CD14-positive monocyte (primary cell): Measurements from ENCODE around the gene CDHR2. TPM values are rescaled to one million over a fixed set of nuclear protein-coding genes. Genes with fewer than 3 reads are reported as not detected.
"Not testable (repeated sequence)": the region's sequence is repeated elsewhere in the genome, so short reads cannot be mapped to it uniquely, and the experiment has no call there.

Experiments used
- DNase-seq, 3 donors: peaks; one replicate each; pipeline ENCODE4 v3.0.0-alpha.2; 2011 to 2022
- H2AFZ ChIP-seq: 2 replicates; pipeline ENCODE4 v1.6.0; 2012; ENCODE audit warnings: mild to moderate bottlenecking, low read depth, low read length, inconsistent platforms; ENCODE audit not compliant: insufficient read depth, poor library complexity, severe bottlenecking
- H3K27ac ChIP-seq, 2 donors: 1 replicate in 1 of 2; 2 replicates in 1 of 2; pipeline ENCODE4 v1.5.1; 2012 to 2013; ENCODE audit warnings: low read length in 2 of 2, control low read depth in 1 of 2, inconsistent platforms in 1 of 2, low read depth in 1 of 2, mild to moderate bottlenecking in 1 of 2
- H3K27me3 ChIP-seq, 2 donors: one replicate each; pipeline versions ENCODE4 v1.6.0 to v1.6.1; 2011 to 2013; ENCODE audit warnings: low read length in 2 of 2; ENCODE audit not compliant: control insufficient read depth in 2 of 2, insufficient read depth in 2 of 2
- H3K36me3 ChIP-seq, 2 donors: replicated peaks in 1 of 2; 1 replicate in 1 of 2; 2 replicates in 1 of 2; pipeline versions ENCODE4 v1.5.1 to v1.6.1; 2012 to 2013; ENCODE audit warnings: low read length in 2 of 2, control low read depth in 1 of 2, inconsistent platforms in 1 of 2, mild to moderate bottlenecking in 1 of 2; ENCODE audit not compliant: insufficient read depth in 2 of 2, control insufficient read depth in 1 of 2
- H3K4me1 ChIP-seq, 2 donors: 1 replicate in 1 of 2; 2 replicates in 1 of 2; pipeline versions ENCODE4 v1.5.1 to v1.6.1; 2012 to 2013; ENCODE audit warnings: low read length in 2 of 2, control low read depth in 1 of 2, inconsistent platforms in 1 of 2, mild to moderate bottlenecking in 1 of 2, moderate library complexity in 1 of 2; ENCODE audit not compliant: insufficient read depth in 2 of 2, control insufficient read depth in 1 of 2
- H3K4me2 ChIP-seq: replicated peaks from 2 replicates; pipeline ENCODE3; 2012; ENCODE audit warnings: low read length, moderate library complexity, mild to moderate bottlenecking; ENCODE audit not compliant: poor library complexity, severe bottlenecking; ENCODE audit errors: extremely low read depth
- H3K4me3 ChIP-seq, 3 experiments: fragments of 200-600 bp in 1 of 3; sonication (generic) in 1 of 3; replicated peaks in 1 of 3; 1 replicate in 2 of 3; 2 replicates in 1 of 3; pipeline ENCODE4 v1.5.1; 2011 to 2013; ENCODE audit warnings: low read length in 3 of 3, mild to moderate bottlenecking in 3 of 3, control low read depth in 2 of 3, low read depth in 2 of 3, inconsistent platforms in 1 of 3, moderate library complexity in 1 of 3
- H3K79me2 ChIP-seq: 2 replicates; pipeline ENCODE4 v1.6.0; 2012; ENCODE audit warnings: mild to moderate bottlenecking, control low read depth, inconsistent platforms, low read length, moderate library complexity; ENCODE audit not compliant: insufficient read depth
- H3K9ac ChIP-seq: 2 replicates; pipeline ENCODE4 v1.6.0; 2017; ENCODE audit warnings: low read length, mild to moderate bottlenecking; ENCODE audit not compliant: insufficient read depth, poor library complexity, severe bottlenecking
- H3K9me3 ChIP-seq, 2 donors: replicated peaks in 1 of 2; 1 replicate in 1 of 2; 2 replicates in 1 of 2; pipeline versions ENCODE4 v1.5.1 to v1.6.1; 2012 to 2013; ENCODE audit warnings: low read length in 2 of 2, control low read depth in 1 of 2; ENCODE audit not compliant: control insufficient read depth in 1 of 2, insufficient read depth in 1 of 2
- H4K20me1 ChIP-seq: 2 replicates; pipeline ENCODE4 v1.6.0; 2012; ENCODE audit warnings: mild to moderate bottlenecking, low read length, control low read depth, moderate library complexity; ENCODE audit not compliant: insufficient read depth
- H3K27ac Mint-ChIP-seq, 7 donors: one replicate each; pipeline ENCODE4 v1.8.0; 2020; ENCODE audit warnings: mild to moderate bottlenecking in 7 of 7, mixed read lengths in 7 of 7, moderate library complexity in 6 of 7, inconsistent platforms in 2 of 7
- H3K27me3 Mint-ChIP-seq, 3 donors: one replicate each; pipeline ENCODE4 v1.8.0; 2021 to 2022; ENCODE audit warnings: low read depth in 3 of 3, mild to moderate bottlenecking in 3 of 3, mixed read lengths in 3 of 3, moderate library complexity in 3 of 3, inconsistent platforms in 1 of 3
- H3K36me3 Mint-ChIP-seq, 2 donors: one replicate each; pipeline ENCODE4 v1.8.0; 2020; ENCODE audit warnings: mixed read lengths in 2 of 2, inconsistent platforms in 1 of 2, mild to moderate bottlenecking in 1 of 2
- H3K4me1 Mint-ChIP-seq: one replicate; pipeline ENCODE4 v1.8.0; 2020; ENCODE audit warnings: mild to moderate bottlenecking, mixed read lengths
- H3K4me3 Mint-ChIP-seq, 2 donors: one replicate each; pipeline ENCODE4 v1.8.0; 2020; ENCODE audit warnings: mild to moderate bottlenecking in 2 of 2, mixed read lengths in 2 of 2, moderate library complexity in 1 of 2
- H3K9me3 Mint-ChIP-seq, 7 donors: one replicate each; pipeline ENCODE4 v1.8.0; 2020 to 2022; ENCODE audit warnings: mixed read lengths in 7 of 7, mild to moderate bottlenecking in 6 of 7, moderate library complexity in 6 of 7, inconsistent platforms in 2 of 7
- CTCF ChIP-seq: fragments of 200-600 bp; IDR thresholded peaks from one replicate; pipeline ENCODE4 v1.8.0; 2022; ENCODE audit warnings: antibody characterized with exemption, mild to moderate bottlenecking
- WGBS: methylation state at CpG from one replicate; pipeline ENCODE4 v1.1.5; 2013; ENCODE audit warnings: missing lambda C conversion rate; ENCODE audit not compliant: insufficient coverage; 5-methylcytosine and 5-hydroxymethylcytosine counted together
- intact Hi-C, 2 donors: fragments of 100-400 bp; cut with micrococcal nuclease; formaldehyde crosslinking; loops; one replicate each; pipeline versions ENCODE4 v1.15.0 to v1.15.1; 2023
- polyA plus RNA-seq, 3 donors: library from polyadenylated mRNA; depleted of rRNA in 1 of 3; unstranded in 2 of 3; stranded (reverse) in 1 of 3; fragments of 300-500 nt in 2 of 3; fragments of >200 nt in 1 of 3; fragmentation: Illumina TruSeq in 2 of 3; gene quantifications; 1 replicate in 2 of 3; 2 replicates in 1 of 3; pipeline ENCODE4 v1.2.3, GENCODE V29; 2012 to 2021

The CDHR2 gene
- polyA plus RNA-seq, 3 donors = 0.12 TPM; not detected in 2

- peaks cover 6% of the 10 kb centered on the region for H3K79me2 ChIP-seq
- Mint-ChIP-seq H3K36me3 (peaks cover 0 to 10% of the 10 kb centered on the region in 2 donors), H3K4me1 (peaks cover 53% of the 10 kb centered on the region), H3K27ac (peak overlapping the region in 1 of 7 donors; percentile 54), H3K27me3 (peaks cover 17 to 32% (median 20%) of the 10 kb centered on the region in 3 donors), H3K9me3 (no peaks in the 10 kb centered on the region), H3K4me3 (no peak overlapping the region)
- no peaks in the 10 kb centered on the region for H4K20me1 ChIP-seq
- intact Hi-C loops = loop anchor here in 1 of 2 donors (10.0 kb wide), 1 partner anchor 345 kb away; the partner anchor contains the start of gene HK3
- no peak overlapping the region for H3K9ac ChIP-seq
- WGBS = 90% methylated on average over 4 of the region's 7 CpGs
- no peak overlapping the region for H3K27ac ChIP-seq
- H3K36me3 ChIP-seq = no peaks in the 10 kb centered on the region
- DNase-seq = no peak
- no peaks in the 10 kb centered on the region for H3K9me3 ChIP-seq
- no peak overlapping the region for H3K4me2 ChIP-seq
- H3K4me1 ChIP-seq = peaks cover 34 to 51% of the 10 kb centered on the region in 2 donors
- peaks cover 0 to 4% of the 10 kb centered on the region in 2 donors for H3K27me3 ChIP-seq
- H2AFZ ChIP-seq = no peak overlapping the region
- no peak overlapping the region for H3K4me3 ChIP-seq
- no peak for TF ChIP-seq CTCF
Observed at GRCh38 chr5:176549871-176550270, 729 bp downstream of the CDHR2 start.

GRCh38 chr5:176550275-176550831, 1.2 kb downstream of the CDHR2 start:
- DNase-seq = peak in 2 of 3 donors; percentile 51 to 52
- TF ChIP-seq CTCF = no peak
- peaks cover 57% of the 10 kb centered on the region for H3K4me1 Mint-ChIP-seq
- WGBS = 62% methylated on average over 9 of the region's 16 CpGs
- peak overlapping the region in 2 of 7 donors; percentile 46 to 54 for H3K27ac Mint-ChIP-seq
- peaks cover 3% of the 10 kb centered on the region for H3K79me2 ChIP-seq
- H3K36me3 Mint-ChIP-seq = peaks cover 0 to 5% of the 10 kb centered on the region in 2 donors
- no peak overlapping the region for H3K9ac ChIP-seq
- H3K27ac ChIP-seq = no peak overlapping the region
- peaks cover 17 to 33% (median 20%) of the 10 kb centered on the region in 3 donors for H3K27me3 Mint-ChIP-seq
- peaks cover 0 to 4% of the 10 kb centered on the region in 2 donors for H3K27me3 ChIP-seq
- H3K4me2 ChIP-seq = peak overlapping the region; percentile 64
- H3K9me3 Mint-ChIP-seq = no peaks in the 10 kb centered on the region
- peak overlapping the region; percentile 27 to 72 for H3K4me3 Mint-ChIP-seq
- H3K4me3 ChIP-seq = peak overlapping the region in 1 of 3 experiments; percentile 49
- H4K20me1 ChIP-seq = no peaks in the 10 kb centered on the region
- no peaks in the 10 kb centered on the region for H3K9me3 ChIP-seq
- H3K4me1 ChIP-seq = peaks cover 39 to 53% of the 10 kb centered on the region in 2 donors
- H2AFZ ChIP-seq = peak overlapping the region; percentile 8
- H3K36me3 ChIP-seq = no peaks in the 10 kb centered on the region
- intact Hi-C loops = no loop called here

- Mint-ChIP-seq H3K4me1 (peaks cover 61% of the 10 kb centered on the region), H3K4me3 (peak overlapping the region; percentile 27 to 72), H3K27me3 (peaks cover 18 to 33% (median 23%) of the 10 kb centered on the region in 3 donors)
- H3K79me2 ChIP-seq, intact Hi-C loops, H3K36me3 Mint-ChIP-seq, H3K9me3 Mint-ChIP-seq, H4K20me1 ChIP-seq, H3K9ac ChIP-seq, H3K27ac Mint-ChIP-seq, H3K9me3 ChIP-seq, DNase-seq, H3K27ac ChIP-seq, H3K27me3 ChIP-seq, H3K36me3 ChIP-seq: not testable (repeated sequence)
- Histone ChIP-seq H2AFZ (peak overlapping the region; percentile 8), H3K4me2 (peak overlapping the region; percentile 64), H3K4me1 (peaks cover 45 to 54% of the 10 kb centered on the region in 2 donors), H3K4me3 (peak overlapping the region in 1 of 3 experiments; percentile 49)
- 80% methylated on average over 6 of the region's 11 CpGs for WGBS
Observed at GRCh38 chr5:176550937-176551336, 1.8 kb downstream of the CDHR2 start.
